ENCODE data around the gene ADAMTSL3.
"Not testable (repeated sequence)": the region's sequence is repeated elsewhere in the genome, so short reads cannot be mapped to it uniquely, and the experiment has no call there.

The ADAMTSL3 gene

GRCh38 chr15:84081391-84082168, 427.7 kb downstream of the ADAMTSL3 start:
- DNase-seq (ENCODE audit: low read depth in 2 of 2): no peak

- DNase-seq (ENCODE audit: low read depth in 2 of 2): no peak
Measured at GRCh38 chr15:84082739-84083138, 428.8 kb downstream of the ADAMTSL3 start.

- not testable (repeated sequence) for DNase-seq (ENCODE audit: low read depth in 2 of 2)
Measured at GRCh38 chr15:84086071-84086470, 432.1 kb downstream of the ADAMTSL3 start.

Measured in stimulated activated CD4-positive, alpha-beta T cell treated with anti-CD3 and anti-CD28 coated beads, Interleukin-12 subunit alpha, Interleukin-12 subunit beta, amount 100 ng/mL, for 24 hours (primary cell).